Chondrocyte (in vitro differentiated cells): ENCODE data around the gene FAM241B. TPM values are rescaled to one million over a fixed set of nuclear protein-coding genes. Genes with fewer than 3 reads are reported as not detected.

Experiments used
- DNase-seq: peaks from one replicate; pipeline ENCODE4 v3.0.0; 2021; ENCODE audit warnings: mixed read lengths, low spot score
- H3K27ac Mint-ChIP-seq: one replicate; pipeline ENCODE4 v1.8.0; 2021; ENCODE audit warnings: mild to moderate bottlenecking, moderate library complexity, mixed read lengths; ENCODE audit not compliant: unreplicated experiment
- H3K27me3 Mint-ChIP-seq: 2 replicates; pipeline ENCODE4 v1.8.0; 2021; ENCODE audit warnings: low read depth, mixed read lengths
- H3K36me3 Mint-ChIP-seq: 2 replicates; pipeline ENCODE4 v1.8.0; 2021; ENCODE audit warnings: low read depth, mixed read lengths
- H3K4me1 Mint-ChIP-seq: 2 replicates; pipeline ENCODE4 v1.8.0; 2021; ENCODE audit warnings: low read depth, mild to moderate bottlenecking, mixed read lengths
- H3K4me3 Mint-ChIP-seq: one replicate; pipeline ENCODE4 v1.8.0; 2021; ENCODE audit warnings: mild to moderate bottlenecking, moderate library complexity, mixed read lengths; ENCODE audit not compliant: unreplicated experiment
- H3K9me3 Mint-ChIP-seq: 2 replicates; pipeline ENCODE4 v1.8.0; 2021; ENCODE audit warnings: low read depth, mixed read lengths
- total RNA-seq: library from RNA; stranded (reverse); gene quantifications from 3 replicates; pipeline ENCODE4 v1.2.1, GENCODE V29; 2021
- TF ChIP-seq, protein P1 (sequence below): fragments of 200-600 bp; sonication (generic); IDR thresholded peaks from 2 replicates; pipeline ENCODE4 v1.5.0; 2021; ENCODE audit warnings: antibody characterized with exemption, mild to moderate bottlenecking, moderate library complexity

The FAM241B gene
- total RNA-seq, 1 donor from 2014 or later, result 9.7 TPM

DNA sequence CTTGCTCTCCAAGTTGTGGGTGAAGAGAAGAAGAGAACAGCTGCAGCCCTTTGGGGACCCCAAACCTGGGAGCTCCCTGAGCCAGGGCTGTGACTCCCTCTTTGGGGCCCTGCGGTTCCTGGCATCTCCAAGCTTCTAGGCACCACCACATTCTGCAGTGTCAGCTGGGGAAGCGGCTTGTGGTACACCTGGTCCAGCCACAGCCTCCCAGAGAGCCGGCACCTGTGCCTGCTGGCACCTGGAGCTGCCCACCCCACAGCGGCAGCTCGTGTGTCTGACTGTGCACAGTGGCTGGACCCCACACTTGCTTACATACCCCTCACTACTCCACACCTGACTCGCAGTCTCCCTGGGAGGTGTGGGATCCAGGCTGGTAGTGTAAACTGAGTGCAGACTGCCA, 23.5 kb downstream of the FAM241B start:
- peaks cover 15% of the 10 kb centered on the region for H3K4me1 Mint-ChIP-seq
- no peak overlapping the region for H3K4me3 Mint-ChIP-seq
- H3K27ac Mint-ChIP-seq, result no peak overlapping the region
- TF ChIP-seq, protein P1, sequence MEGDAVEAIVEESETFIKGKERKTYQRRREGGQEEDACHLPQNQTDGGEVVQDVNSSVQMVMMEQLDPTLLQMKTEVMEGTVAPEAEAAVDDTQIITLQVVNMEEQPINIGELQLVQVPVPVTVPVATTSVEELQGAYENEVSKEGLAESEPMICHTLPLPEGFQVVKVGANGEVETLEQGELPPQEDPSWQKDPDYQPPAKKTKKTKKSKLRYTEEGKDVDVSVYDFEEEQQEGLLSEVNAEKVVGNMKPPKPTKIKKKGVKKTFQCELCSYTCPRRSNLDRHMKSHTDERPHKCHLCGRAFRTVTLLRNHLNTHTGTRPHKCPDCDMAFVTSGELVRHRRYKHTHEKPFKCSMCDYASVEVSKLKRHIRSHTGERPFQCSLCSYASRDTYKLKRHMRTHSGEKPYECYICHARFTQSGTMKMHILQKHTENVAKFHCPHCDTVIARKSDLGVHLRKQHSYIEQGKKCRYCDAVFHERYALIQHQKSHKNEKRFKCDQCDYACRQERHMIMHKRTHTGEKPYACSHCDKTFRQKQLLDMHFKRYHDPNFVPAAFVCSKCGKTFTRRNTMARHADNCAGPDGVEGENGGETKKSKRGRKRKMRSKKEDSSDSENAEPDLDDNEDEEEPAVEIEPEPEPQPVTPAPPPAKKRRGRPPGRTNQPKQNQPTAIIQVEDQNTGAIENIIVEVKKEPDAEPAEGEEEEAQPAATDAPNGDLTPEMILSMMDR, result no peak
- H3K36me3 Mint-ChIP-seq, result no peaks in the 10 kb centered on the region
- peaks cover 1% of the 10 kb centered on the region for H3K27me3 Mint-ChIP-seq
- H3K9me3 Mint-ChIP-seq, result no peaks in the 10 kb centered on the region
- DNase-seq, result peak; percentile 72

DNA sequence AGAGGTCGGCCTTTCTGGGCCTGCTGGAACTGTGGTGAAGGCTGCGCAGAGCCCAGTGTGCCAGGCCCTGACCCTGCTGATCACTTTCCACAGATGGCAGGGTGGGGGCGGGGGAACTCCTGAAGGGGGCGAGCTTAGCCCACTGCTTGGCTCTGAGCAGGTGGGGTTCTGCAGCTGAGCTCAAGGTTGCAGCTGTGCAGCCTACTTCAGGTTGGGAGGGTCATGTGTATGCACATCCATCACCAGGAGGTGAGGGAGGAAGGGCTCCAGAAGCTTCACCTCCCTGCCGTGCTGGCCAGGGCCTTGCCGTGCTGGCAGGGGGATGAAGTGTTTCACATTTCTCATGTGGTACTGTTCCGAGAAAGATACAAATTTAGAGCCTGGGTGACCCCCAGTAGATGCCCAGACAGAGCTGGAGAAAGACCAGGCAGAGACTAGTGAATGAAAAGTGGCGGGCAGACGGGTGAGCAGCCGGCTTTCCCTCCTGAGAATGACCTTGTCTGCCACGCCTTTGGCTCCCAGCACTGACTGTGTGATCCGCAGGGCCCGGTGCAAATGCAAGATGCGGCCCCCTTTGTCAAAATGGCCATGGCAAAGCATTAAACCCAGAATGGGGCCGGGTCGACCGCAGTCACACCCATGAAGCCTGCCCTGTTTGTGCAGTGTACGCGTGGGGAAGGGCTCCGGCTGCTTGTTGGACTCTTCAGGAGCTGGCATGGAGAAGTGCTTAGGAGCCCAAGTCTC, 25.2 kb downstream of the FAM241B start:
- no peak overlapping the region for H3K27ac Mint-ChIP-seq
- peaks cover 1% of the 10 kb centered on the region for H3K27me3 Mint-ChIP-seq

DNA sequence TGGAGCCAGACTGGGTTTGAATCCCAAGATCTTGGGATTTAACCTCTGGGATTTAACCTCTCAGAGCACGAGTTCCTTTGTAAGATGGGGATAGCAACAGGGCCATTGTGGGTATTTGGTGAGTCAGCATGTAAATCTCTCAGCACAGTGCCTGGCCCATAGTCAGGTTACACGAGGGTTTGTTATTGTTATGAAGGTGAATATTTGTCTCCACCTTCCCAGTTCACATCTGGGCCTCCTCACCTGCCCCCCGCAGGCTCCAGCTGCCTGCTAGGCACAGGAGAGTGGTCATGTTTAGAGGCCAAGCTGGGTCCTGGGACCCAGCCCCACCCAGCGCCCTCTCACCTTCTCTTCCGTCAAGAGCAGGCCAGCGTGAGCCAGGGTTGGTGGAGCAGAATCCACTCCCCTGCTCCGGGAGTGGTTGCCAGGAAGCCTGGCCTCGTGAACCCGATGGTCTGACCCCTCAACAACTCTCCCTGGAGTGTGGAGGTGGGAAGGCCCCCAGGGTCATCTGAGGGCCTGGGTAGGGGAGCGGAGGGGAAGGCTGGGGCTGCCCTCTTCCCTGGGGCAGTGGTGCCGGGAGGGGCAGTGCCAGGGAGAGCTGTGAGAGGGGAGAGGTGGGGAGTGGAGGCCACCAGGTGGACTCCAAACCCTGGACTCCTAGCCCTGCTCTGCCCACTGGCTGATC, 26.0 kb downstream of the FAM241B start:
- Mint-ChIP-seq H3K27ac (no peak overlapping the region), H3K36me3 (no peaks in the 10 kb centered on the region), H3K27me3 (peaks cover 1% of the 10 kb centered on the region), H3K4me3 (no peak overlapping the region), H3K9me3 (no peaks in the 10 kb centered on the region), H3K4me1 (peaks cover 13% of the 10 kb centered on the region)
- peak; percentile 63 for DNase-seq
- TF ChIP-seq, protein P1, result no peak

More for the DNA sequence above, 25.2 kb downstream of the FAM241B start:
- Mint-ChIP-seq H3K36me3 (no peaks in the 10 kb centered on the region), H3K4me1 (peaks cover 18% of the 10 kb centered on the region), H3K9me3 (no peaks in the 10 kb centered on the region), H3K4me3 (no peak overlapping the region)
- TF ChIP-seq, protein P1, result no peak
- DNase-seq, result peak; percentile 75

DNA sequence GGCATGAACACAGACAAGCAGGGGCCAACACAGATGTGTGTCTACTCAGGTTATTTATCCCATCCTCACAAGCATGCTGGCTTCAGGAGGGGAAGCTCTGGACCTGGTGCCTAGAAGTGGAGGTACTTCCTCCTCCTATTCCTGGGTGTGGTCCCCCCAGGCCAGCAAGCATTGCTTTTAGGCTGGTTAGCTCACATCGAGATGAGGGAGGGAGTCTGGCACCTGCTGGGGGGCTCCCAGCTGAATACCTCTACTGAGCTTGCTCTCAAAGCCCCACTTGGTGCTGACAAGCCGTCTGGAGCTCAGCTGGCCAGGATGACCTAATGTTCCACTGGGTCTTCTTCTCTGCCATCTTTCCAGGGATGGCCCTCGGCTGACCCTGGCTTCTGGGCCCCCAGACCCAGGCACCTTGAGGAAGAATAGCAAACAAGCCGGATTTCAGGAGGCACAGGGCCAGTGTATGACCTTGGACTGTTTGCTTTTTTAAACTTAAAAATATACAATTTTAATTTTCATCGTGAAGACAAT, 26.8 kb downstream of the FAM241B start:
- Mint-ChIP-seq H3K4me3 (no peak overlapping the region), H3K36me3 (no peaks in the 10 kb centered on the region), H3K27ac (no peak overlapping the region), H3K9me3 (no peaks in the 10 kb centered on the region), H3K4me1 (peaks cover 10% of the 10 kb centered on the region), H3K27me3 (peaks cover 1% of the 10 kb centered on the region)
- DNase-seq, result peak; percentile 39
- TF ChIP-seq, protein P1, result no peak

DNA sequence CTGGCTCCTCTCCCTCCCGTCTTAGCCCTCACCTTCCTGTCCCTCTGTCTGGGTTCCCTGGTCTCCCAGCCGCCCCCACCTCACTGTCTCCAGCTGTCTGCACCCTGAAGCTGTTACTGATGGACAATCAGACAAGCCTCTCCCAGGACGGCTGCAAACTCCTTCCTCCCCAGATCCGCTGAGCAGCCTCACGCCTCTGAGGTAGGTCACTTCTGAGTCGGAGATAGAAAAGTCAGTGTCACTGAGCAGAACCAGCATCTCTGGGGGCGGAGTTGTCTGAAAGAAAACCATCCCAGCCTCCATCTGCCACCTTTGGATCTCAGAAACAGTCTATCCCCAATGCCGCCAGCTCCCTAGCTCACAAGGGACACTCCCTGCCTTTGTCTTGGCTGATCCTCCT, 27.4 kb downstream of the FAM241B start:
- peaks cover 1% of the 10 kb centered on the region for H3K27me3 Mint-ChIP-seq
- DNase-seq, result peak; percentile 66
- no peak overlapping the region for H3K27ac Mint-ChIP-seq
- peaks cover 10% of the 10 kb centered on the region for H3K4me1 Mint-ChIP-seq
- H3K4me3 Mint-ChIP-seq, result no peak overlapping the region
- no peaks in the 10 kb centered on the region for H3K9me3 Mint-ChIP-seq
- TF ChIP-seq, protein P1, result no peak
- H3K36me3 Mint-ChIP-seq, result no peaks in the 10 kb centered on the region
